Stimulated activated naive CD4-positive, alpha-beta T cell treated with Interleukin-2 at 50 U/mL for 16 hours (primary cell): ENCODE measurements around the gene CTIF.

ENCODE experiments used
- DNase-seq: peaks from one replicate; lab custom pipeline; 2025; lab: John Stamatoyannopoulos, UW

CTIF gene

DNA sequence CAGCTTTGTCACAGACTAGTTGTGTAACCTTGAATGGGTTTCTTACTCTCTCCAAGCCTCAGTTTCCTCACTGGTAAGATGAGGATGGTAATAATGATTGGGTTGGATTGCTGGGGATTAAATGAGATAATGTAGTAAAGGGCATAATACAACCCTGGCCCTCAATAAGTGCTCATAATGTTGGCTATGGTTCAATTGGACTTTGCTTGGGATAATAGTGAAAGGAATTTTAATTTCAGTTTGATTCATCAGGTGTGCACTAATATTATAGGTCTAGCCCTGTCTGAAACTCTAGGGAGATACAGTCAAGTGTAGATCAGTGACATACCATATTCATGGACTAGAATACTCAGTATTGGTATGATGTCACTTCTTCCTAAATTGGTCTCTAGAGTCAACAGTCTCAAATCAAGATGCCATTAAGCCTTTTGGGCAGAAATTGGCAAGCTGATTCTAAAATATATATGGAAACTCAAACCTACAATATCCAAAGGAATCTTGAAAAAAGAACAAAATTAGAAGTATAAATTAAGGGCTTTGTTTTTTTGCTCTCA is 250.5 kb downstream of the CTIF start:
- no peak for DNase-seq

DNA sequence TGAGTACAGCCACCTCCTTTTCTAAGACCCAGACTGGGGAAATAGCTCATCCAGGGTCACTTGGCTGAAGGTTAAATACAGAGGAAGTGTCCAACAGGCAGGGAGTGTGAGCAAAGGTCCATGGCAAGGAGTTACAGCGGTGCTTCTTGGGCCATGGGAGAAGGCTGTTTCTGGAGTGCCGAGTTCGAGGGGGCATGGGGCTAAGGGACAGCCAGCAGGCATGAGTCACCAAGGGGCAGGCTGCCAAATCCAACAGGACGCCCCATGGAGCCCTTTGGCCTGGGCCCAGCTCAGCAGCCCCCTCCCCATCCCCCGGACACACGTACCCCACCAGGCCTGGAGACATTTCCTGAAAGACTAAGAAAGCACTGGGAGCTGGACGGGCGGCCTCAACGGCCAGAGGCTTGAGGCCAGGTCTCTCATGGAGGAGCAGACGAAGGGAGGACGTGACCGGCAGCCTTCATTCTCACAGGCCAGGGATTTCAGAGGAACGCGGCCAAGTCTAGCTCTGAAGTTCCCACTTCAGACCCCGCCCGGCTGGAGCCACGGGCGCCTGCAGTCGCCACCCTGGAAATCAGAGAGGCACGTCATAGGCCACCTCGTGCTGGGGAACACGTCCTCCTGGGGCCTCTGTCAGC is 251.5 kb downstream of the CTIF start:
- DNase-seq = no peak

DNA sequence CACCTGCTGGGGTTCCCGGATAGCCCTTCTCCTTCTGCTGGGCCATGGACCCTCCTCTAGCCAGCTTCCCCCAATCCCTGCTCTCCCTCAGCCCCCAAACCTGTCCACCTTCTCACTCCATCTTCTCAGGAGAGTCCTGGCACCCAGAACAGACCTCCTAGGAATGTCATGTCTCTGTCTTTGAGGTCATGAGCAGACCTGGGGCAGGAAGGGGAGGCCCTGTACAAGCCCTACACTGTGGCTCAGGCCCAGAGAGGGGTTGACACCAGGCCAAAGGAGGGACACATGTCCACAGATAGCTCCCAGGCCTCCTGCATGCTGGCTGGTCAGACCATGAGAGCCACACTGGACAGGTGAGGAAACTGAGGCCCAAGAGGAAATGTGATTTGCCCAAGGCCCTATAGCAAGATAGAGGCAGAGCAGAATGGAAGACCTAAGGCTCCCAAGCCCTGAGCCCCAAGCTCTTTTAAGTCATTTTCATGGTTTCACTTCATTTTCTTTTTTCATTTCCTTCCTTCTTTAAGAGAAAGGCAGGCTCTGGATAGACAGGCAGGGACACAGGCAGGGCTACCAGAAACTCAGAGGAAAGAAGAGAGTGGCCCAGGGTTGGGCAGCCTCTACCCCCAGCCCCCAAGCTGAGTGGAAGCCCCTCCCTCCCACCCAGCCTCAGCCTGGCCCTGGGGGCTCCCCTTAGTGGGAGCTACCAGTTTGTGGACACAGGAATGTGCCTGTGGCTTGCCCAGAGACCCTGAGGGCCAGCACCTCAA is 252.2 kb downstream of the CTIF start:
- no peak for DNase-seq

DNA sequence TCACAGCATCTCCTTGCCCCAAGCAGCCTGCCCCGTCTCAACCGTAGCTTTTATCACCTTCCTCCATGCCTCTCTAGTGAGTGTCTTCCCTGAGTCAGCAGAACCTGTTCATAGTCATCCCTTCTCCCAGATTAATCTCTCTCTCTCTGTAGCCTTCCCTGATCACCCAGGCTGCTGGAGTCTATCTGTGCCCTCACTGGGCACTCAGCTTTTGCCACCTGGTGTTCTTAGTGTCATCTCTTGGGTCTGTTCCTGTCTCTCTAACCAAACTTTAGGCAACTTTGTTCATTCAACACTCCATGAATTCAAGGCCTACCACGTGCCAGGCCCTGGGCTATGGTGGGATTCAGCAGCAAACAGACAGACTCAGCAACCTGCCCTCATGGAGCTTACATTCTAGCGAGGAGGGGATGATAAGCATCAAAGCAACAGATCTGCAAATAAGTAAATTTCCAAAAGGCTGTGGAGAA is 252.8 kb downstream of the CTIF start:
- no peak for DNase-seq

DNA sequence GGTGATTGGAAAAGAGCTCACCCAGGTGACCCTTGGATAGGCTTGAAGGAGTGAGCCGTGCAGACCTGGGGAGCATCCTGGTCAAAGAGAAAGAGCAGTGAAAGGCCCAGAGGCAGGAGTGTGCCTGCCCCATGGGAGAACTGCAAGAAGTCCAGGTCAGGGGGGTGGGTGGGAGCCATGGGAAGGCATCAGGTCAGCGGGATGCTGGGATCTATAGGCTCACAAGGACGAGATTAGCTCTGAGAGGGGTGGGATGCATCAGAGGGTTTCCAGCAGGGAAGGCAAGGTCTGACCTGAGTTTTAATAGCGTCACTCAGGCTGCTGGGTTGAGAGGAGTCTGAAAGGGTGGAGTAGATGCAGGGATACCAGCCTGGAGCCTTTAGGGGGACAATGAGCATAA is 253.3 kb downstream of the CTIF start:
- DNase-seq = no peak

DNA sequence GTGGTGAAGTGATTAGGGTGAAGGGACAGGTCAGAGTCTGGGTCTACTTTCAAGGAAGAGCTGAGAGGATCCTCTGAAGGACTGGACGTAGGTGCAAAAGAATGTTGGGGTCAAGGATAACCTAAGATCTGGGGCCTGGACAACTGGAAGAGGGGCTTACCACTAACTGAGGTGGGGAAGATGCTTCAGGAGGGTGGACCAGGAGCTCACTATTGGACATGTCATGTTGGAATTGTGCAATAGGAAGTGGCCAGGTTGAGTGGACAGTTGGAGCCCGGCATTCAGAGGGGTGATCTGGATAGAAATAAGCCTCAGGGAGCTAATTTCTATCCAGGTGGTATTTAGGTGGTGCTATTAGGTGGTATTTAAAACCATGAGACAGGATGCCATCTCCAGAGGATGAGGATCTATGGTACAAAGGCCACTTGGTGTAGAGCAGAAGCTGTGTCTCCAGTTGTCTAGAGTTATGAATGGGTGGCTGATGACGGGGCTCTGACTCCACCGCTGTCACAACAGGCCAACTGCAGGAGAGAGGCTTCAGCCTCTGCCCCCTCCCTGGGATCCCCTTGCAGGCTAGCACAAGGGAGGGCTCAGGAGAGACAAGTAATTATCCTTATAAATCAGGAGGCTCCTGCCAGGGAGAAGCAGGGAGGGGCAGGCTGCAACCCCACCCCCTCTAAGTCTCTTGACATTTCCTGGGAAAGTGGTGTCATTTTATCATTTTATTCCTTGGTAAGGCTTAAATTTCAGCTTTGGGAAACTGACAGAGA is 254.0 kb downstream of the CTIF start:
- DNase-seq = no peak

DNA sequence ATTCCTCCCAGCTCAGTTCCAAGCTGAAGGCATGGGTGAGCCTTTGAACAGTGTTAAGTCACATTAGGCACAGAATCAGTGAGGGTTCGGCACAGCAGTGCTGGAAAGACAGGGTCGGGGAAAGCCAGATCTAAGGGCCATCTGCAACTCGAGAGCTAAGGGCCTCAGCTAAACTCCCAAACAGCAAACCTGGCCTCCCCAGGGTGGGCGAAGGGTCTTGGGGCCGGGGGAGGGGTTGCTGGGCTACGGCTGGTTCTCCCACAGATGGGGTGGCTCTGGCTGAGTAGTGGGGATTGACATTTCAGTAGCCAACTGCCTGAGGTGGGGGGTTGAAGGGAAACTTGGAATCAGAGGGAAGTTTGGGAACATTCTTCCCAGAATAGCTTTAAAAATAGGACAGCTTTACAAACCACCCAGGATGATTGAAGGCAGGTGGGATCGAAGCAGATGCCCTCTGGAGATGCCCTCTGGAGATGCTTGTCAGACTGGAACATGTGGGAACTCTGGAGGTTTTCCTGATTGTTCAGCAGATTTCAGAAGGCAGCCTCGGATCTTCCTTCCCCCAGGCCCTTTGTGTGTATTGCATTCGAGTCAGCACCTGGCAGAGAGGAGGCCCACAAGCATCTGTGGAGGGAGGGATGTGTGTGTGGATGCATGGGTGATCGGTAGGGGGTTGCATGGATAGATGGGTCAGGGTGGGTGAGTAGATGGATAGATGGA is 255.6 kb downstream of the CTIF start:
- no peak for DNase-seq

DNA sequence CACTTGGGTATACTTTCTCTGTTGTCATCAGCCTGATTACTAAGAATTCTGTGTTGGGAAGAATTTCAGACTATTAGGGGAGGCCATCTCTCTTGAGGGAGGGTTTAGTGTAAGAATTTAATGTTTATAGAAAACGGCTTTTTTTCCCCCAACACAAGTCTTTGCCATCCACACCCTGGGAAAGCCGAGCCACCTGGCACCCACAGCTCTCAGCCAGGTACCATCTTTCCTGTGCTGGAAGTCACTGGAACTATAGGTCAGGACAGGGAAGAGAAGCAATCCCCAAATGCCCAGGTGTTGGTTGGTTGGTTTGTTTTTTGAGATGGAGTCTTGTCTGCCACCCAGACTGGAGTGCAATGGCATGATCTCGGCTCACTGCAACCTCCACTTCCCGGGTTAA is 256.9 kb downstream of the CTIF start:
- DNase-seq = no peak

DNA sequence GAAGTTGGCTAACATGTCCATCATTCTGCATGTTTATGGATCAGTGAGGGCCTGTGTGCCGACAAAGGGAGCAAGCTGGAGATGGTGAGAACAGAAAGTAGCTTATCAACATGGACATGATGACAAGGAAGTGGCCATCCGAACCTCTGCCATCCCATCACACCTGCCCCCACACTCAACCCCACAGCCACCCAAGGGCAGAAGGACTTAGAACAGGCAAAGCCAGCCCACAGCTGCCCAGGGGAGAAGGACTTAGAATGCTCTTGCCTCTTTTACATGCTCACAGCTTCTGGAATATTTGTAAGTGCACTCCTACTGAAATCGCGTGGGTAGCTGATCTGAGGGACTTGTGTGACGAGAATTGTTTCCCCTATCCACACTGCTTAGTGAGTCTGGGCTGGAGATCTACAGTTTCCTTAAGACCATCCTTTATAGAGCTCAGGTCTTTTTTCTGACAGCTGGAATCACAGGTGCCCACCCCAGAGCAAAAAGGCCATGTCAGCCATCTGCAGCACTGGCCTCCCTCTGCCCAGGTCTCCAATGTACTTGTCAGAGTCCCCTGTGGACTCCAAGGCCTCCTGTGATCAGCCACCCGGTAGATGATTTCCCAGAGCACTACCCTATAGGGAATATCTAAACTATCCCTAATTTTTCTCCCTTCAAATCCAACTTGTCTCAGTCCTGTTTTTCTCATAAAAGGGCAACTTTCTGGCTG is 257.8 kb downstream of the CTIF start:
- DNase-seq = no peak

DNA sequence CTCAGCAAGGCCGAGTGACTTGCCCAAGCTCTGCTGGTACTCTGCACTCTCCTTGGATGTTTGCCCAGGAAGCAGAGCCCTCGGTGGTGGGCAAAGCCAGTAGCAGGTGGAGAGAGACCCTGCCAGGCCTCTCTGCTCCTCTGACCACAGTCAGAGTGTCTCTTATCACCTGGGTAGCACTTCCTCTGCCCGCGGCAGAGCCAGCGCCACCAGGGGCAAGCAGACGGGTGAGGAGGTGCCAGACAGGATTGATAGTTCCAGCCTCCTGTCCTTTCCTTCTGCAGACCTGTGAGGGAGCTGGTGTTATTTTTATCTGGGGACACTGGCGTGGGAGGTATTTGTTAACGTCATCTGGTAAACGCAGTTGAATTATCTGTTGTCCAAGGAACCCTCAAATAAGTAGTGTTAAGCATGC is 259.0 kb downstream of the CTIF start:
- no peak for DNase-seq

DNA sequence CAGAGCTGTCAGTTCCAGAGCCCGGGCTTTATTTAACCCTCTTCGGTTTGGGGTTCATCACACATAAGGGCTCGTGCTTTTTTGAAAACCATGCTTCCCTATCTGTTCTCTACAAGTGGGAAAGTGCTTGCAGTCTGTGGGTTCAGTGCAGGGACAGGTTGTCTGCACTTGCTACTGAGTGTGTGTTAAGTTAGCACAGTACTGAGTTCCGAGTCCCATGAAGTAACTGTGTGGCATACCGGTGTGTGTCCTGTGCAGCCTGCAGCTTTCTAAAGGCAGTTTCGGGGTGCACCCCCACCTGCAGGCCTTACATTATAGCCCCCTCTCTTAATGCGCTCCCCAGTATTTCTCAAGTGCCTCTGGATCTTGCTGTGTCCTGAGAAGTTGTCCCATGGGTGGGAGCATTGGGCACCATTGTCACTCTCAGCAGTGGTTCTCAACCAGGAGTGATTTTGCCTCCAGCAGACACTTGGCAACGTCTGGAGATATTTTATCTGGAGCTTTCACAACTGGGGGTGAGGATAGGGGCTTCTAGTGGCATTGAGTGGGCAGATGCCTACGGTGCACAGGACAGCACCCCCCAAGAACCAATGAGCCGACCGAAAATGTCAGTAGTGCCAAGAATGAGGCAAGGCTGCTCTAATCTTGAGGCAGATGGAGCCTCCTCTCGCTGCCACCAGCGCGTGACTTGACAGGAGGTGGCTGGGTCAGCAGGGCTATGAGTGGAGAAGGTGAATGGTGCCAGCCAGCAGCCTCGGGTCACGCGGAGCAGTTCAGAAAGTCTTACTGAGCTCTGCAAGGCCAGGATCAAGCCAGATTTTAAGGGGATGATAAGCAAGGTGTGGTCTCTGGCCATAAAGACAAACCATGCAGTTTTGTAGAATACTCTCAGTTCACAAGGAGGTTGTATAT is 259.8 kb downstream of the CTIF start:
- DNase-seq = no peak

DNA sequence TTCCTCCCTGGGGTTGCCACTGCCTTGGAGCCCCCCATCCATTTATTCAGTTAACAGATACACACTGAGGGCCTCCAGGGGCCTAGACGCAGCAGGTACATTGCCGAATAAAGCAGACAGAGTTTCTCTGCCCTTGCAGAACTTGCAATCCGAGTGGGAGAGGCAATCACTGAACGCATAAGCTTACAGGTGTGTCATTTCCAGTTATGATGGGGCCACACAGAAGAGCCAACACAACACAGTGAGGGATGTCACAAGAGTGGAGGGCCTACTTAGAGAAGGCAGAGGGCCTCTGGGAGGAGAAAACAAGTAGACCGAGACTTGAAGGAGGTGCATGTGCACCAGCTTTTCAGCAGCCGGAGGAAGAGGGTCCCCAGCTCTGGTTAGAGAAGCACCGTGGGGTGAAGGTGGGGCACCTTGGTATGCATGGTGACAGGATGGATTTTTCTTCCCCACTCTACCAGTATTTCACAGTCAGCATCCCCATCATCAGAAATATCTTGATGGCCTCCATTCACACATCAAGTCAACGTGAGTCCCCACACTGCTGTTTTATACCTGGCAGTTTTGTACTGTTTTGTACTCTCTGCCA is 261.0 kb downstream of the CTIF start:
- DNase-seq = no peak

DNA sequence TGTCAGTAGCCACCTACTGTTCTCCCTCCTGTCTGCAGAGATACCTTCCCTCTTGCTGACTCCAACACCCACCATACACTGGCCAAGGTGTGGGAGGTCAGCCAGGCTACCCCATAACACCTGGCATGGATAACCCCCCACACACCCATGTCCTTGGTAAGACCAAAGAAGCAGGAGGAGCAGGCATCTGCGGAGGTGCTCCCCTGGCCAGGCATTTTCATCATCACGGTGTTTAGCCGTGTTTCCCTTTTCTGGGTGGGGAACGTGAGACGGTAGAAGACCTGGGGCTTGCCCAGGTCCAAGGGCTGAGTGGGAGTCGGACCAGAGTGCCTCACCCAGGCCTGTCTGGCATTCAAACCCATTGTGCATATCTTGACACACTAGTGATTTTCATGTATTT is 261.6 kb downstream of the CTIF start:
- DNase-seq = no peak

DNA sequence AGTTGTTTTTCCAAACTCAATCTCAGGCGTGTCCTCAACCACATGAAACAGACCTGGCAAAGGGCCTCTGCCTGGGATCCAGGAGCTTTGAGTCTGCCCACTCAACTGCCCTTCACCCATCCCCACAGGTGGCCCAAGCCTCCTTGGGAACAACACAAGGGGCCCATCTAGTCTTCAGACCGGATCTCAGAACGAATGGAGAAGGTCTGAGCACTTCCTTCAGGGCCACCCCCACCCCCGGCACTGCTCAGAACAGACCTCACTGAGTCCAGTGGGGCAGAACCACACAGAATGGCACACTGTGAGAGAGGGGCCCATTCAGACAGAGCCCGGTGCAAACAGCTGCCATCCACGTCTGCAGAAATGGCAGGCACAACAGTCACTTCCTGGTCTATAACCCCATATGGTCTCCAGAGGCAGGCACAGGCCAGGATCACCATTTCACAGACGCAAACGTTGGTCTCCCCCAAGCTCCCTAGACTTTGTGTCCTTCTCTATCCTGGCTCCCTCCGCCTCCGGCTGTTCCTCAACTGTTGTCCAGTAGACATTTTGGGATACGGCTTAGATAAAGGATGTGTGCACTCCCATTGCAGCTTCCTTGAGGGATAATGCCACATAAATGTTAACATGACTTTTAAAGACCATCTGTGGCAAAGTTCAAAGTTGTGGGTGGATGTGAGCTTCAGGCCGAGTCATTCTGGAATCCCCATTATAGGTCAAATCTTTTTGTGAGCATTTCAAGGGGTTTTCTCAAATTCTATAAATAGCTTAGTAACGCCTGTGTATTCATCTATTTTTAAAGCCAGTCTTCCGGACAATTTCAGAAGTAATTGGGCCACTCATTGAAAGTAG is 262.3 kb downstream of the CTIF start:
- no peak for DNase-seq

DNA sequence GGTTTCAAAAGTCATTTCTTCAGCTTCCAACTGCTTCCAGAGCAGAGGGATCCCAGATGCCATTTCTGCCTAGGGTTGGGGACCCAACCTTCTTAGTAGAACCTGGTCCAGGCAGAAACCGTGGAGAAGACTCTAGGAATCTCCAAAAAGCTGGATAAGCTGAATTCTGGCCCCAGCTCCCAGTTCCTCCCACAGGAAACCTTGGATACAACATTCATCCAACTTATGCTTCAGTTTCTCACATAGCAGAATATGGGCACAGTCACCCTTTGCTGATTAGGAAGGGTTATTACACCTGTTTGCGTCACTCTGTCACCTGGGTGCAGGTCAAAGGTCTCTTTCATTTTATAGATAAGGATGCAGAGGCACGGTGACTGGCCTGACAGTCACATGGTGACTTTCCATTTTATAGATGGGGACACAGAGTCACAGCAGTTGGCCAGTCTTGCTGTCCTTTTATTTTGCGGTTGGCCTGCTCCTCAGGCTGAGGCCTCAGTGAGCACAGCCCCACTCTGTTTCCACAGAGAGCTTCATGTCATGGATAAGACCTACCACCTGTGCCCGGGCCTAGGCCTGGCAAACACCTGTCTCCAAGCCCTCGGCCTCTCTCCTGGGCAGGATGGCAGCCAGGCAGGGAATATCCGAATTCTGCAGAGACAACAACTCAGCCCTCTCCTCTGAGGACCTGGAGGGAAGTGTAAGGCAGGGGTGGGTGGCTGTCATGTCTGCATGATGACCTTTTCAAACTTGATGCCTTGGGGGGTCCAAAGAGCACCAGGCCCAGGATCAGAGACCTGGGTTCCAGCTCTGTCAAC is 263.1 kb downstream of the CTIF start:
- DNase-seq = no peak

DNA sequence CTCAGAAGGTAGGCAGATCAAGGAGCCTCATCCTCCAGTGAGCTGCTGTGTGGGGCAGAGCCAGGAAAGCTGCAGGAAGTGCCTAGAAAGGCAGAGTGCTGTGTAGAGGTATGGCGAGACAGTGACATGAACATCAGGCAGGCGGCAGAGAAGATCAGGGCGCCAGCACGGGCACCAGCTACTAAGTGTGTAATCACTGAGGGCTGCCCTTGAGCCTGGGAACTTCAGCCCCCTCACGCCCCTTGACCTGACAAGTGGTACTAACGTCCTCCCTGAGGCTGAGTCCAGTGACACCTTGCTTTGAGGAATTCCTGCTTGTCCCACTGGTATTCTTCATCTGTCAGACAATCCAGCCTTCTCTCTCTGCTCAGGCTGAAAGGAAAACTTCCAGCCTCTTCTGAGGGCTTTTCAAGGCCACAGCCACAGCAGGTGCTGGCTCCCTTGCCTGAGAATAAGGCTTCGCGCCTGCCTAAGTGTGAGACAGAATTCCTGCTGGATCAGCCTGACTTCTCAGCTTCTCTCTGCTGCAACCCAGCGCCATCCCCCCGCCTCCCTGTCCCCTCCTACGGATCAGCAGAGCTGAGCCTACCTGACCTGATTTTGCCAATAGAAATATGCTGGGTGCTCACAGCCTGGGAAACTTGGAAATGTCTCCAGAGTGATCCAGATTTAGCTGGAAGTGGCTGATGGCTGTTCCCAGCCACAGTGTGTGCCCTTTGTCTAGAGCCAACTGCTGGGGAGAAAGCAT is 263.9 kb downstream of the CTIF start:
- no peak for DNase-seq

DNA sequence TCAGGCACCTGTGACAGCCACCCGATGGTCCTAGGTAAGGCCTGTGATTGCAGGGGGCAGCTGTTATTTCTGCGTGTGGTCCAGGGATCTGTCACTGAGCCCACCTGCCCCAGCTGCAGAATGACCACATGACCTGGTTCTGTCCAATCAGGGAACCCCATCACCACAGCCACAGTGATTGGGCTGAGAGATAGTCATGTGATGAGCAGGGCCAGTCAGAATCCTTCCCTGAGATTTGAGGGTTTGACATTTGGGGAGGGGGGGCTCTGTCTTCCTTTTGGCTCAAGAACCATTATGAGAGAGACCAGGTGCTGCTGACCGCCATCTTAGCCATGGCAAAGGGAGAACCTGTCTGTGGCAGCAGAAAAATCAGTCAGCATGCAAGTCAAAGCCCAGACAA is 264.7 kb downstream of the CTIF start:
- DNase-seq = no peak
